HEK293 (cell line): ENCODE measurements around the gene FMO2.

Experiments
- CTCF ChIA-PET: fragments of 350-600 bp; formaldehyde crosslinking; extraction: SDS; loops from one replicate; lab custom pipeline; 2021; ENCODE audit warnings: antibody characterized with exemption; lab: Yijun Ruan, JAX
- POLR2A ChIA-PET: fragments of 300-600 bp; formaldehyde crosslinking; extraction: SDS; loops from one replicate; lab custom pipeline; 2020; ENCODE audit warnings: antibody characterized with exemption, inconsistent platforms; lab: Yijun Ruan, JAX
- H3K27ac ChIP-seq: fragments of 200-500 bp; sonication (Bioruptor generic); 2 replicates; pipeline ENCODE4 v1.5.1; 2014; ENCODE audit warnings: low read depth, low read length, control low read depth, inconsistent platforms; ENCODE audit errors: extremely low read depth
- H3K36me3 ChIP-seq, 2 experiments: fragments of 200-500 bp in 1 of 2; sonication (Bioruptor generic) in 1 of 2; 1 replicate in 1 of 2; 2 replicates in 1 of 2; pipeline ENCODE4 v1.5.1; 2014 to 2017; ENCODE audit warnings: inconsistent platforms in 2 of 2, low read length in 2 of 2; ENCODE audit not compliant: control insufficient read depth in 2 of 2, insufficient read depth in 1 of 2
- H3K4me1 ChIP-seq: fragments of 200-500 bp; sonication (Bioruptor generic); 2 replicates; pipeline ENCODE4 v1.5.1; 2014; ENCODE audit warnings: mild to moderate bottlenecking, low read length, inconsistent platforms; ENCODE audit not compliant: control insufficient read depth, insufficient read depth
- H3K4me3 ChIP-seq: 2 replicates; pipeline ENCODE4 v1.5.1; 2011; ENCODE audit warnings: low read depth, mild to moderate bottlenecking, control low read depth, low read length, moderate library complexity
- H3K9me3 ChIP-seq: fragments of 200-500 bp; sonication (Bioruptor generic); 2 replicates; pipeline ENCODE4 v1.5.1; 2014; ENCODE audit warnings: low read depth, low read length, inconsistent platforms; ENCODE audit not compliant: control insufficient read depth, insufficient read depth
- BCL11B ChIP-seq: fragments of 450-650 bp; formaldehyde crosslinking; IDR thresholded peaks from 2 replicates; pipeline ENCODE4 v1.5.1; 2016; ENCODE audit warnings: low read depth, missing biosample characterization, missing genetic modification characterization
- KLF8 ChIP-seq: fragments of 450-650 bp; formaldehyde crosslinking; IDR thresholded peaks from 2 replicates; pipeline ENCODE4 v1.5.1; 2016; ENCODE audit warnings: missing biosample characterization, missing genetic modification characterization
- SCRT2 ChIP-seq: fragments of 450-650 bp; formaldehyde crosslinking; IDR thresholded peaks from 2 replicates; pipeline ENCODE4 v1.5.1; 2016; ENCODE audit warnings: missing biosample characterization, missing genetic modification characterization
- ZBTB20 ChIP-seq: fragments of 450-650 bp; formaldehyde crosslinking; IDR thresholded peaks from 2 replicates; pipeline ENCODE4 v1.5.1; 2016; ENCODE audit warnings: missing biosample characterization, missing genetic modification characterization
- ZEB2 ChIP-seq: fragments of 450-650 bp; formaldehyde crosslinking; IDR thresholded peaks from 2 replicates; pipeline ENCODE4 v1.5.1; 2016; ENCODE audit warnings: missing biosample characterization, missing genetic modification characterization
- ZFP41 ChIP-seq: fragments of 450-650 bp; formaldehyde crosslinking; IDR thresholded peaks from 2 replicates; pipeline ENCODE4 v1.5.1; 2016; ENCODE audit warnings: missing biosample characterization, missing genetic modification characterization, borderline replicate concordance
- ZNF146 ChIP-seq: fragments of 450-650 bp; formaldehyde crosslinking; IDR thresholded peaks from 2 replicates; pipeline ENCODE4 v1.5.1; 2016; ENCODE audit warnings: missing biosample characterization, missing genetic modification characterization
- ZNF626 ChIP-seq: fragments of 450-650 bp; sonication (Bioruptor Pico); formaldehyde crosslinking; IDR thresholded peaks from 2 replicates; pipeline ENCODE4 v1.5.1; 2018; ENCODE audit warnings: missing biosample characterization, missing genetic modification characterization, inconsistent platforms
- ZNF654 ChIP-seq: fragments of 450-650 bp; formaldehyde crosslinking; IDR thresholded peaks from 2 replicates; pipeline ENCODE4 v1.5.1; 2016; ENCODE audit warnings: low read depth, missing biosample characterization, missing genetic modification characterization
- ZNF658 ChIP-seq: fragments of 450-650 bp; formaldehyde crosslinking; IDR thresholded peaks from 2 replicates; pipeline ENCODE4; 2016; ENCODE audit warnings: missing biosample characterization, missing genetic modification characterization
- ZNF664 ChIP-seq: fragments of 450-650 bp; formaldehyde crosslinking; IDR thresholded peaks from 2 replicates; pipeline ENCODE4 v1.5.1; 2016; ENCODE audit warnings: missing biosample characterization, missing genetic modification characterization
- ZNF76 ChIP-seq: fragments of 450-650 bp; formaldehyde crosslinking; IDR thresholded peaks from 2 replicates; pipeline ENCODE4; 2016; ENCODE audit warnings: low read depth, missing biosample characterization, missing genetic modification characterization, borderline replicate concordance
- ZNF776 ChIP-seq: fragments of 450-650 bp; formaldehyde crosslinking; IDR thresholded peaks from 2 replicates; pipeline ENCODE4 v1.5.0; 2017; ENCODE audit warnings: missing biosample characterization, missing genetic modification characterization, borderline replicate concordance
- TF ChIP-seq, protein P1 (sequence below): fragments of 450-650 bp; formaldehyde crosslinking; IDR thresholded peaks from 2 replicates; pipeline ENCODE4; 2016; ENCODE audit warnings: missing biosample characterization, missing genetic modification characterization
- TF ChIP-seq, protein P2 (sequence below): fragments of 450-650 bp; formaldehyde crosslinking; IDR thresholded peaks from 2 replicates; pipeline ENCODE4 v1.5.1; 2017; ENCODE audit warnings: missing biosample characterization, missing genetic modification characterization

FMO2 gene

DNA sequence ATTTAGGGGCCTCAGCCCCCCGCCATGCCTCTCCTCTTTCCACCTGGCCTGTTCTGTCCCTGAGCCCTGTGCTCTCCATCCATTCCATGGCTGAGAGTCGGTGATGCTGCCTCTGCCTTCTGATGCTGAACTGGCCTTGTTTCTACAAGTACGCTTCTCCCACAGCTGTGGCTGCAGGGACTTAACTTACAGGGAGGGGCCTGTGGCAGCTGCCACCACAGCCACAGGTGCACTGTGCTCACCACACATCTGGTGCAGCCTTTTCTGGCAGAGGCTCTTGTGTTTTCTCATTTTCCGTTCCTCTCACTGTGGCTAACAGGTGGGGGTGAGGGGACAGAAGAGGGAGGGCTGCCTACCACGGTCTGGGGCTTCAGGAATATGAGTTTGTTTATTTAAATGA lies 67.4 kb downstream of the FMO2 start (continued):
- TF ChIP-seq ZEB2 (tag by site-specific recombination) (no peak), ZNF664 (tag by site-specific recombination) (no peak), ZBTB20 (tag by site-specific recombination) (no peak)

DNA sequence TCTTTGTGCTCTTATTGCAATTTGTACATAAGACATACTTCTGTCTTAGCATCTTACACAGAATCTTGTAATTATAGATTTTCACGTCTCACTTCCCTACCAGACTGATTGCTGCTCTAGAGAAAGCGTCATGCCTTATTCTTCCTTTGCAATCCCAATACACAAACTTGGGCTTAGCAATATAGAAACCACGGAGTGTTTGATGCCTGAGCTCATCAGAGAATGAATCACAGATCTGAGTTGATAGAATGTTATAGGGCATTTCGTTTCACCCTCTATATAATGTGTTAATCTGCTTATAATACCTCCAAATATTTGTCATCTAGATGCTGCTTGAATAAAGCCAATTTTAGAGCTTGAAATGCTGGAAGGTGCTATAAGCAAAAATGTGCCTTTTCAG lies 69.8 kb downstream of the FMO2 start:
- H3K36me3 ChIP-seq: no peaks in the 10 kb centered on the region
- POLR2A ChIA-PET: no interaction called here
- no peak for TF ChIP-seq ZNF76 (tag by site-specific recombination)
- no peak for TF ChIP-seq ZNF776 (tag by site-specific recombination)
- TF ChIP-seq, protein P1, sequence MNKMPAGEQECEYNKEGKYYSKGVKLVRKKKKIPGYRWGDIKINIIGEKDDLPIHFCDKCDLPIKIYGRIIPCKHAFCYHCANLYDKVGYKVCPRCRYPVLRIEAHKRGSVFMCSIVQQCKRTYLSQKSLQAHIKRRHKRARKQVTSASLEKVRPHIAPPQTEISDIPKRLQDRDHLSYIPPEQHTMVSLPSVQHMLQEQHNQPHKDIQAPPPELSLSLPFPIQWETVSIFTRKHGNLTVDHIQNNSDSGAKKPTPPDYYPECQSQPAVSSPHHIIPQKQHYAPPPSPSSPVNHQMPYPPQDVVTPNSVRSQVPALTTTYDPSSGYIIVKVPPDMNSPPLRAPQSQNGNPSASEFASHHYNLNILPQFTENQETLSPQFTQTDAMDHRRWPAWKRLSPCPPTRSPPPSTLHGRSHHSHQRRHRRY (tag by site-specific recombination): no peak
- TF ChIP-seq, all 188 proteins: peak for 0
- CTCF ChIA-PET: interaction anchor here (0.6 to 1.4 kb wide), 4 partner anchors 8 to 694 kb away, joined by 3 to 5 read pairs (median 3); no protein-coding TSS in a partner anchor
- H3K4me3 ChIP-seq: no peak overlapping the region
- peaks cover 6% of the 10 kb centered on the region for H3K4me1 ChIP-seq
- H3K9me3 ChIP-seq: no peaks in the 10 kb centered on the region
- H3K27ac ChIP-seq: no peak overlapping the region

DNA sequence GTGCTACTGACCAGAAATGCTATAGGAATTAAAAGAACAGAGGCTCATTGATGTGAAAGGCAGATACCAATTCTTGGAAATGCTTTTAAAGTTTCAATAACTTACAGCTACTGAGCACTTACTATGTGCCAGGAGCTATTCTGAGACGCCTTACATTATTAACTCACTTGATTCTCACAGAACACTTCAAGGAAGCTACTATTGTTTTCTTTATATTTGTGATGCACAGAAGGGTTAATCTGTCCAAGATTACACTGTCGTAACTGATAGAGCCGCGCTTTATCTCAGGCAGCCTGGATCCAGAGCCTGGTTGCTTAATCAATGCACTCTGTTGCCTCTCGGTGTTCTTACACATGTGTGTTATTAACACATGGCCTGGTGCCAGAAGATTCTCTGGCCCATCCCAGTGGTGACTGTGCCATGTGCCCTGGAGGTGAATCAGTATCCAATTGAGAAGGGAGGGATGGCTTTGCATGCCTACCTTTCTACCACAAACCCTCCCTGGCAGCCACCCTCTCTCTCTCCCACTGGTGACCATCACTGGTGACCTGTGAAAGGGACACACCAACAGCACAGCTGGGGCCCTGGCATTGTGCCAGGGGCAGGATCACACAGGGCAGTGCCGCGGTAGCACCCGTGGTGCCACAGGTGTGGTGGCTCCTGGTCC lies 72.0 kb downstream of the FMO2 start:
- no peaks in the 10 kb centered on the region for H3K36me3 ChIP-seq
- H3K27ac ChIP-seq: no peak overlapping the region
- ChIA-PET CTCF (interaction anchor here (0.6 to 1.0 kb wide), 2 partner anchors 12 to 13 kb away, joined by 4 read pairs; no protein-coding TSS in a partner anchor), POLR2A (interaction anchor here (0.5 kb wide), 1 partner anchor 66 kb away, joined by 3 read pairs; no protein-coding TSS in a partner anchor)
- no peak overlapping the region for H3K4me3 ChIP-seq
- peaks cover 6% of the 10 kb centered on the region for H3K4me1 ChIP-seq
- TF ChIP-seq ZNF658 (tag by site-specific recombination) (no peak), SCRT2 (tag by site-specific recombination) (0 out of 2 replicates have a peak, but pooled peaks have one; percentile 38), ZNF626 (tag by site-specific recombination) (no peak)
- H3K9me3 ChIP-seq: no peaks in the 10 kb centered on the region

DNA sequence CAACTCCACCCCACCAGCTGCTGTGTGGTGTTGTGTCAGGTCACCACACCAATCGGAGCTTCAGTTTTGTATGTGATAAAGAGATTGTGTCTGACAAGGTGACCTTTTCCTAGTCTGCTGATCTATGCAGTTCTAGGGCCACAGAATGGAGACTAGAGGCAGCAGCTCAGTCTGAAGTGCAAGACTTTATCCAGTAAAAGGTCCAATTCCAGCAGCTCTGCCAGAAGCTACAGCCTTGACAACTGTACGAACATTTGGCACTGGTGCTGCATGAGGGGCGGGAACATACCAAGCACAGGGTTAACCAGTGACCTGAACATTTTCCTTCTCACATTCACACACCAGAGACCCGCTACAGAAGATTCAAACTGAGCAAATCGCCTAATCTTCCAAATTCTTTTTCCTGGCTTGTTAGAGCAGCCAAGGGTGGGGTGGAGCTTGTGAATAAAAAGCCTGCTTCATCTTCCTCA lies 72.5 kb downstream of the FMO2 start:
- CTCF ChIA-PET: interaction anchor here (0.9 kb wide), 1 partner anchor 12 kb away, joined by 3 read pairs; no protein-coding TSS in a partner anchor
- H3K9me3 ChIP-seq: no peaks in the 10 kb centered on the region

DNA sequence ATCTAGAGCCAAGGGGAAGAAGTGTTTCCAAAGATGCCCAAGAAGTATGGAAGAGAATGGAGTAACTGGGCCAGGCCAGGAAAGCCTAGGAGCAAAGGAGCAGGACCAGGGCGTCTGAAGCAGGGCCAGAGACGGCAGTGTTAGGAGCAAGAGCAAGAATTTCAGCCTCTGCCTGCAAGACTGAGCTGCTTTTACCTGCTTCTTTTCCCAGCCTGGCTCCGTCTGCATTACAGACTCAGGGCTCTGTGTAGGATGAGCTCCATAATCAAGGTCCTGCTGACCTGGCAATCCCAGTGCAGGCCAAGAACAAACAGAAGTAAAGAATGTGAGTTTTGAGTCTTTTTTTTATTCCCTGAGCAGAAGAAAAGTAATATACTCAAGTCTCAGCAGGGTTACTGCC lies 73.3 kb downstream of the FMO2 start:
- CTCF ChIA-PET: interaction anchor here (0.7 to 0.9 kb wide), 2 partner anchors 13 kb away, joined by 3 to 4 read pairs; no protein-coding TSS in a partner anchor
- POLR2A ChIA-PET: no interaction called here
- no peak overlapping the region for H3K27ac ChIP-seq
- peaks cover 6% of the 10 kb centered on the region for H3K4me1 ChIP-seq
- TF ChIP-seq BCL11B (no peak), KLF8 (tag by site-specific recombination) (no peak), ZNF654 (tag by site-specific recombination) (no peak), ZFP41 (tag by site-specific recombination) (no peak)
- no peaks in the 10 kb centered on the region for H3K36me3 ChIP-seq
- H3K9me3 ChIP-seq: no peaks in the 10 kb centered on the region
- H3K4me3 ChIP-seq: no peak overlapping the region

More for the DNA sequence above, 72.5 kb downstream of the FMO2 start:
- Histone ChIP-seq H3K4me1 (peaks cover 6% of the 10 kb centered on the region), H3K4me3 (no peak overlapping the region), H3K27ac (no peak overlapping the region), H3K36me3 (no peaks in the 10 kb centered on the region)
- TF ChIP-seq ZNF146: no peak
- TF ChIP-seq, protein P2, sequence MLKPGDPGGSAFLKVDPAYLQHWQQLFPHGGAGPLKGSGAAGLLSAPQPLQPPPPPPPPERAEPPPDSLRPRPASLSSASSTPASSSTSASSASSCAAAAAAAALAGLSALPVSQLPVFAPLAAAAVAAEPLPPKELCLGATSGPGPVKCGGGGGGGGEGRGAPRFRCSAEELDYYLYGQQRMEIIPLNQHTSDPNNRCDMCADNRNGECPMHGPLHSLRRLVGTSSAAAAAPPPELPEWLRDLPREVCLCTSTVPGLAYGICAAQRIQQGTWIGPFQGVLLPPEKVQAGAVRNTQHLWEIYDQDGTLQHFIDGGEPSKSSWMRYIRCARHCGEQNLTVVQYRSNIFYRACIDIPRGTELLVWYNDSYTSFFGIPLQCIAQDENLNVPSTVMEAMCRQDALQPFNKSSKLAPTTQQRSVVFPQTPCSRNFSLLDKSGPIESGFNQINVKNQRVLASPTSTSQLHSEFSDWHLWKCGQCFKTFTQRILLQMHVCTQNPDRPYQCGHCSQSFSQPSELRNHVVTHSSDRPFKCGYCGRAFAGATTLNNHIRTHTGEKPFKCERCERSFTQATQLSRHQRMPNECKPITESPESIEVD (tag by site-specific recombination): no peak
- POLR2A ChIA-PET: no interaction called here
